Keratinocyte (primary cell): Measurements from ENCODE around the gene COL11A1. TPM values are rescaled to one million over a fixed set of nuclear protein-coding genes. Genes with fewer than 3 reads are reported as not detected.

Source experiments
- DNase-seq: peaks from one replicate; pipeline ENCODE4 v3.0.0-alpha.2; 2011; ENCODE audit warnings: low read depth, missing footprints, low spot score
- FAIRE-seq: peaks from 2 replicates; lab custom pipeline; 2011; peaks lifted over from hg19 to GRCh38; lab: Jason Lieb, UNC
- H2AFZ ChIP-seq: 2 replicates; pipeline ENCODE4 v1.6.0; 2012; ENCODE audit warnings: low read length, control low read depth, inconsistent platforms; ENCODE audit not compliant: control insufficient read depth
- H3K27ac ChIP-seq: 2 replicates; pipeline ENCODE4 v1.5.1; 2011; ENCODE audit warnings: low read length; ENCODE audit not compliant: control insufficient read depth, insufficient read depth
- H3K27me3 ChIP-seq: 3 replicates; pipeline ENCODE4 v1.6.0; 2011; ENCODE audit warnings: low read length; ENCODE audit not compliant: control insufficient read depth, insufficient read depth; ENCODE audit errors: extremely low read depth
- H3K36me3 ChIP-seq, 2 experiments: 2 replicates in 1 of 2; 3 replicates in 1 of 2; pipeline ENCODE4 v1.5.1; 2011; ENCODE audit warnings: low read length in 2 of 2, mild to moderate bottlenecking in 1 of 2; ENCODE audit not compliant: control insufficient read depth in 2 of 2, insufficient read depth in 2 of 2; ENCODE audit errors: extremely low read depth in 1 of 2
- H3K4me1 ChIP-seq: 3 replicates; pipeline ENCODE4 v1.5.1; 2011; ENCODE audit warnings: low read length; ENCODE audit not compliant: control insufficient read depth, insufficient read depth; ENCODE audit errors: extremely low read depth
- H3K4me2 ChIP-seq: 3 replicates; pipeline ENCODE4 v1.6.0; 2011; ENCODE audit warnings: low read depth, low read length; ENCODE audit not compliant: control insufficient read depth, insufficient read depth; ENCODE audit errors: extremely low read depth
- H3K4me3 ChIP-seq, 3 experiments: fragments of 200-600 bp in 1 of 3; sonication (generic) in 1 of 3; 2 replicates in 2 of 3; 3 replicates in 1 of 3; pipeline ENCODE4 v1.5.1; 2011 to 2016; ENCODE audit warnings: low read length in 3 of 3, mild to moderate bottlenecking in 3 of 3, control low read depth in 2 of 3, inconsistent platforms in 1 of 3, low read depth in 1 of 3, mixed read lengths in 1 of 3, mixed run types in 1 of 3, moderate library complexity in 1 of 3; ENCODE audit not compliant: control insufficient read depth in 2 of 3, insufficient read depth in 2 of 3; ENCODE audit errors: extremely low read depth in 1 of 3
- H3K79me2 ChIP-seq: 2 replicates; pipeline ENCODE4 v1.6.0; 2012; ENCODE audit warnings: low read length; ENCODE audit not compliant: control insufficient read depth, insufficient read depth
- H3K9ac ChIP-seq: 3 replicates; pipeline ENCODE4 v1.6.0; 2011; ENCODE audit warnings: low read length; ENCODE audit not compliant: control insufficient read depth, insufficient read depth; ENCODE audit errors: extremely low read depth
- H3K9me1 ChIP-seq: 3 replicates; pipeline ENCODE4 v1.6.0; 2011; ENCODE audit warnings: low read length; ENCODE audit not compliant: control insufficient read depth, insufficient read depth; ENCODE audit errors: extremely low read depth
- H3K9me3 ChIP-seq: 2 replicates; pipeline ENCODE4 v1.5.1; 2012; ENCODE audit warnings: low read depth, low read length; ENCODE audit not compliant: control insufficient read depth
- H4K20me1 ChIP-seq: 3 replicates; pipeline ENCODE4 v1.6.0; 2011; ENCODE audit warnings: low read length; ENCODE audit not compliant: control insufficient read depth, insufficient read depth; ENCODE audit errors: extremely low read depth
- CTCF ChIP-seq, 3 experiments: IDR thresholded peaks in 1 of 3; conservative IDR thresholded peaks in 1 of 3; optimal IDR thresholded peaks in 1 of 3; 2 replicates in 2 of 3; 3 replicates in 1 of 3; pipeline versions ENCODE3 to v1.5.1; 2011; ENCODE audit warnings: low read length in 3 of 3, mild to moderate bottlenecking in 3 of 3, moderate library complexity in 2 of 3, control low read depth in 1 of 3, inconsistent platforms in 1 of 3; ENCODE audit not compliant: insufficient read depth in 2 of 3; ENCODE audit errors: extremely low read depth in 1 of 3
- EZH2 ChIP-seq: IDR thresholded peaks from one replicate; pipeline ENCODE4 v1.6.1; 2012; ENCODE audit warnings: inconsistent platforms, mild to moderate bottlenecking, low read length, moderate library complexity
- dilution Hi-C: fragments of 300-500 bp; cut with MboI; formaldehyde crosslinking; loops from one replicate; pipeline ENCODE4 v1.7.0; 2020; ENCODE audit warnings: low sequenced_read_pairs; ENCODE audit not compliant: extremely low pct_ligation_motif_present
- polyA plus RNA-seq, 5 experiments: library from polyadenylated mRNA; depleted of rRNA in 3 of 5; stranded (reverse) in 3 of 5; stranded (forward) in 1 of 5; unstranded in 1 of 5; fragments of >200 nt; gene quantifications; 1 replicate in 1 of 5; 2 replicates in 3 of 5; 3 replicates in 1 of 5; pipeline versions ENCODE4 v1.2.1 to v1.2.3, GENCODE V29; 2011 to 2012; ENCODE audit warnings: missing spikeins in 2 of 5, low read depth in 1 of 5, low replicate concordance in 1 of 5

Gene COL11A1
- polyA plus RNA-seq, 1 donor (not counting 4 experiments of a cell fraction or from before 2014, with no cell fraction given): 0.37 TPM

GRCh38 chr1:102853136-102853535 is 255.2 kb downstream of the COL11A1 start:
- dilution Hi-C loops: no loop called here
- FAIRE-seq (no peak), DNase-seq (no peak)
- Histone ChIP-seq H3K4me2 (no peak overlapping the region), H3K9ac (no peak overlapping the region), H3K36me3 (no peaks in the 10 kb centered on the region), H3K9me3 (no peaks in the 10 kb centered on the region), H3K27ac (no peak overlapping the region), H3K4me3 (no peak overlapping the region), H4K20me1 (no peaks in the 10 kb centered on the region), H3K27me3 (no peaks in the 10 kb centered on the region), H3K9me1 (no peaks in the 10 kb centered on the region), H2AFZ (no peak overlapping the region), H3K79me2 (no peaks in the 10 kb centered on the region), H3K4me1 (no peaks in the 10 kb centered on the region)
- no peak for TF ChIP-seq EZH2
- TF ChIP-seq CTCF (optimal IDR thresholded peaks at IDR 0.05 in 1 of 3, IDR thresholded peaks at IDR 0.05 in 1 of 3, conservative IDR thresholded peaks at IDR 0.05 in 1 of 3; ENCODE audit: extremely low read depth in 1 of 3, insufficient read depth in 2 of 3, low read length in 3 of 3): no peak

GRCh38 chr1:102852613-102853012 is 255.7 kb downstream of the COL11A1 start:
- H3K79me2 ChIP-seq: no peaks in the 10 kb centered on the region
- no peaks in the 10 kb centered on the region for H3K4me1 ChIP-seq
- H3K9me1 ChIP-seq: no peaks in the 10 kb centered on the region
- dilution Hi-C loops: no loop called here
- H2AFZ ChIP-seq: no peak overlapping the region
- H3K27me3 ChIP-seq: no peaks in the 10 kb centered on the region
- no peak overlapping the region for H3K9ac ChIP-seq
- no peak overlapping the region for H3K27ac ChIP-seq
- H4K20me1 ChIP-seq: no peaks in the 10 kb centered on the region
- DNase-seq: no peak
- no peak overlapping the region for H3K4me3 ChIP-seq
- no peak overlapping the region for H3K4me2 ChIP-seq
- H3K36me3 ChIP-seq: no peaks in the 10 kb centered on the region
- no peaks in the 10 kb centered on the region for H3K9me3 ChIP-seq
- no peak for FAIRE-seq
- no peak for TF ChIP-seq CTCF (optimal IDR thresholded peaks at IDR 0.05 in 1 of 3, IDR thresholded peaks at IDR 0.05 in 1 of 3, conservative IDR thresholded peaks at IDR 0.05 in 1 of 3; ENCODE audit: extremely low read depth in 1 of 3, insufficient read depth in 2 of 3, low read length in 3 of 3)
- TF ChIP-seq EZH2: no peak
